CD4-positive, alpha-beta T cell treated with Interleukin-4 for 1 hour (primary cell): ENCODE measurements around the gene FGFRL1.
A peak's percentile ranks its signal among the peaks of the same experiment; 100 is the strongest.

Source experiments
- DNase-seq, 2 donors: peaks; one replicate each; pipeline ENCODE4 v3.0.0-alpha.2; 2020 to 2022

FGFRL1 gene

DNA sequence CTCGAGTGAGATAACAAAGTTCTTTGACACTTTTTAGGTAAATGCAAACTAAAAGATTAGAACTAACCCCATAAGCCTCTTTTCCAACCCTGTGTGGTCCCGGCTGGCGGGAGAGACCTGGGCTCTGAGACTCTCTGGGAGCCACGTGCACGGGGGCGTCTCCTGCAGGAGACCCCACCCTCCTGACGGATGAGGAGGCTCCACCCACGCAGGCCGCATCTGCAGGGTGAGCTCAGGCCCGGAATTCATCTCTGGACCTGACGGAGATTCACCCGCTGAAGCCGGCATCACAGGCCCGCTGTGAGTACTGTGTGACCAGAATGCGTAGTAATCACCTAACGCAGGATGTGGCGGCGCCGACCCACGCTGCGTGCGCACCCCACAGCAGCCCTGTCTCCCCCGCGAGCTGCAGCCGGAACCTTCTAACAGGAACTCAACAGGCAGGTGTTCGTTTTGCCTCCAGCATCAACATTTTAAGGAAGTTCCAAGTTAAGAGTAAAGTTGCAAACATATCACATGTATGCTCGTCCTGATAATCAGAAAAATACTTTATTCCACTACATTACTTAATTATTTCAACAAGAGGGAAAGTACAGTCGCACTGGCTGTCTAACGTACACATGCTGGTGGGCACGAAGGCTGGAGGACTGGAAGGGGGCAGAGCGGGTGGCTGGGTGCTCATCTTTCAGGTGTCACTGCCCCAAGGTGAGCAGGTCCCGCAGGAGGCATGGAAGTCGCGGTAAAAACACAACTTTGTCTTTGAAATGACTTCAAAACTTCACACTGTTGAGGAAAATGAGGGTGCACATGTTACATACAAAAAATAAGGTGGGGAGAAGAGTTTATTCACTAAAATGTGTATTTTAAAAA, 44.5 kb downstream of the FGFRL1 start:
- peak; percentile 88 to 90 for DNase-seq

DNA sequence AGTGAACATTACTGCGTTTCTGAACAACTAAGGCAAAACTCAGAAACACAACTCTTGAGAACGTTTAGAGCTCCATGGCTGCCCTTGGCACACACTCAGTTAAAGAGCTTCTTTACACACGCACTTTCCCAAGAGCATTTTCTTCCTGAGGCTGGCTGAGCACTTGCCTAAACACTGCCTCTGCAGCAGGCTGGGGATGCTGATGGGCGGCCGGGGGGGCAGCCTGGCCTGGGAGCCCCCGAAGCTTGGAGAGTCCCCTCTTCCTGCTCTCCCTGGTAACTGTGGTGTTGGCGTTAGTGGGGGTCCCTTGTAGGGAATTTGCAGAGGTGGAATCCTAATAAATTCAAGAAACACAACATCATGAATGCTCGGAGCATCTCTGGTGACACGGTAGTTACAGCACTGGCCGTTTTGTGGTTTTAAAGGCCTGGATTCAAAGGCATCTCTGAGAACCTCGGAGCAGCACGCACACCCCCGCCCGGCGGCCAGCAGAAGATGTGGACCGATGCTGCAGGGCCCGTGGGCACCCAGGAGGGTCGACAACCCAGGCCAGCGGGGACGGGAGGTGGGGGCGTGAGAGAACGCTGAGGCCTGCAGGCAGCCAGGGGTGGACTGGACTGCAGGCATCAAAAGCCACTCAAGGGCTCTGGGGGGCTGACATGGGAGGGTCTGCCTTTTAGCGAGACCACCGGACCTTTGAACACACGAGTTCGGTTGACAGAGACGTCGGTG, 45.4 kb downstream of the FGFRL1 start:
- DNase-seq: no peak

DNA sequence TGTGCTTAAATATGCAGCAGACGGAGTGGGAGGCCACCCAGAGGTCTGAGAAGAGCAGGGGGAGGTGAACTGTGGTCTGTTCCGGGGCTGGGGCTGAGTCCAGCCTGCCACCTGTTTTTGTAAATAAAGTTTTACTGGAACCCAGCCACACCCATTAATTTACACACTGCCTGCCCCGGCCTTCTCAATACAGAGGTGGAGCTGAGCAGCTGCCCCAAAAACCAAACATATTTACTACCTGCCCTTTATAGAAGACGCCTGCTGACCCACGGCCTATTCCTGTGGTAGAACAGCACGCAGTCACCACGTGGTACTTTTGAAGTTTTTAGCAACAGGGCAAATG, 45.9 kb downstream of the FGFRL1 start:
- no peak for DNase-seq

DNA sequence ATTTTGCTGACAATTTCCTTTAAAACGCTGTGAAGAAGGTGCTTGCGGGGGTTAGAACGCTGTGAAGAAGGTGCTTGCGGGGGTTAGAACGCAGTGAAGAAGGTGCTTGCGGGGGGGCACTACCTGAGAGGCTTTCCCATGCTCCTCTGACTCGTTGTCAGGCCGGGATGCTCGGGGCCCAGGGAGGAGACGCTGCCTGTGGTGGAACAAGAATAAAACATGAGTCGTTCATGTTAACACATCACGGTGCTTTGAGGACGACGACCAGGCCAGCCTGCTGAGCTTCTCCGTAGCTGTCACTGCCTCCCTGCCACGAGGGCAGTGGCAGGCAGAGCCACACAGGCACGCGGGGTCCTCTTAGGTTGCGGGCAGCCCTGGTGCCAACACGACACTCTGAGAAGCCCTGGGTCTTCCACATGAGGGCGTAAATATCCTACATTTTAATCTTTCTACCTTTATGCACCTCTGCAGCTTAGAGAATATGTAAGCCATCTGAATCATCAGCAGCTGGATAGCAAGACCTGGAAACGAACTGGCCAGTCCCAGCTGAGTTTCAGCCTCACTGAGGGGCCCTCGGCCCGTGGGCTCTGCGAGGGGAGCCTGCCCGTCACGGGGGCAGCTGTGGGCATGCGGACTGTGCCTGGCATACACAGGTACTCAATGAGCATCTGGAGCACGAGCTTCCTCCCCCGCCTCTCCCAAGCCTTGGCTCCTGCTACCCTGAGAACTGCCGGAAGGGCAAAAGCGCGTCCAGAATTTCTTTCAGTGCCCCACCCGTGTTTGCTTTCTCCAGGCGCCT, 47.0 kb downstream of the FGFRL1 start:
- DNase-seq: no peak

DNA sequence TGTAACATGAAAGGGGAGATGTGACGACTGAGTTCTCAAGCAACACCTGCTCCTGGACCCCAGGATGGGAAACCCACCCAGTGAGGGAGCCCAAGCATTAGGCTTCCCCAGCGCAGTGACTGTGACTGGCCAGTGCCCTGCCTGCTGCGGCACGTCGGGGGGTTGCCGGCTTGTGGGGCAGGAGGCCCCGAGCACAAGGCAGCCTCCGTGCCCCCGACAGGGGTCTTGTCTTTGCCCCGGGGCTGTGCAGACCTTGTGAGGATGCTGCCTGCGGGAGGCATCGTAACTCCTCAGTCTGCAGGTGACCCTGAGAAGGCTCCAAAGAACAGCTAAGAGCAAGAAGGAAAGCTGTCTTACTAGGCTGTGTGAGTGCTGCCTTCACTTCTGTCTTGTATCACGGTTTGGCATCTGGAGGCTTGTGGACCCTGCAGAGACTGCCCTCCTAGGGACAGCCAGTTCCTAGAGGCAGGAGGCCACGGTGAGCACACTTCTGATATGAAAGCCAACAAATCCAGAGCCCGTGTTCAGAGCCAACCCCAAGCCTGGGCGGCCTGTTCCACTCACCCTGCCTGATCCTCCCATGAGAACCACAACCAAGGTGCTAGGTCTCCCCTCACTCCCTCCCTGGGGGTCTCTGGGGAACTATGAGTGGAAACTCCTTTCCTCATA, 47.7 kb downstream of the FGFRL1 start:
- DNase-seq: no peak

DNA sequence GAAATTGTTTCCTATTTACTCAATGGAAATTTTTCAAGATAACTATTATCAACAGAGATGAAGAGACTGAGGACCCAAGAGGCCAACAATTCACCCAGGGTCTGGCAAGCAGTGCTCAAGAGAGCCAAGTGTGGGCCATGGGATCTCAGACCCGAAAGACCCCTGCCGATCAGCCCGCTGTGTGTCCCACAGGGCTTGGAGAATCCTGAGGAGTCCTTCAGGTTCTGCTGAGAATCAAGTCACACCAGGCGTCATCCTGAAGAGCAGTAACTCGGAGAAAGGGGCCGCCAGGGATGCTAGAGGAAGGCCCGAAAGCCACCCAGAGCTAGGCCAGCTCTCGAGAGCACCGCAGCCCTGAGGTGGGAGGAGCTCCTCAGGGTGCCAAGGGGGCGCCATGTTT, 48.7 kb downstream of the FGFRL1 start:
- DNase-seq: no peak

DNA sequence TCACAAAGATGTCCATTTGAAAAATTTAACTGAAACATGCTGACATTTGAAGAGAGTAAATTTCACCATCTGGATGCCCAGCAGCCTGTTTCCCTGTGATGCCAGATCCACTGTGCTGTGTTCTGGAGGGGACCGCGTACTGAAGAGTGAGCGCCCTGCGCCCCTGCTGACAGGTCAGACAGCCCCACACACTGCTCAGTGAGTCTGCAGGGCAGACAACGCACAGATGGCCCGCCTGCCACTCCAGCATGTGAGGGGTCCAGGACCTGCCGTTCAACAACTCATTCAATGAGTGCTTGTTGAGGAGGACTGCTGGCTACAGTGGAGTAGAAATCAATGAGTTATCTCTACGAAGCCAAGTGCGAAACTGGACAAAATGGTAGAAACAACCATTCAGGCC, 49.2 kb downstream of the FGFRL1 start:
- DNase-seq: no peak

DNA sequence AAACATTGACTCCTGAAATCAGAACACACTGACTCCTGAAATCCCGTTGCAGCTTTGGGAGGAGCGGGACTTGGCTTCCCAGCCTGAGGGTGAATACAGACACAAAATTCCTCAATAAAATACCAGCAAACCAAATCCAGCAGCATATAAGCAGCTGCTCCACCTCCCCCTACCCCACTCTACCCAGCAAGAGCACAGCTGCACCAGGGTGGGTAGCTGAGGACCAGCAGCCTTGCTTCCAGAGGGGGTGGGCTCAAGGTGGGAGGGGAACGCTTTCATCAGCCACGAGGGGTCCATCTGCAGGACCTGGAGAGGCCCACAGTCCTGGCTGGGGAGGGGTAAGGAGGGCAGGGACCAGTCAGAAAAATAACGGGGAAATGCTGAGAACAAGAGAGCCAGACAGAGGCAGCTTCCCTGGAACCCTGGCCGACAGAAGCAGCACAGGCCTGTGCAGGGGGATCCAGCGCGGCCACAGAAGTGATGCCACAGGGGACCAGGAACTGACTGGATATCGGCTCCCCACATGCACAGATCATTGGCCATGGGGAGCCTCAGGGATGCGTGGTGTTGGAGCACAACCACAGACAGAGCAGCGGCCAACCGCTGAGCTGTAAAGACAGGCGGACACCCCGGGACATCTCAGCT, 49.8 kb downstream of the FGFRL1 start:
- no peak for DNase-seq

DNA sequence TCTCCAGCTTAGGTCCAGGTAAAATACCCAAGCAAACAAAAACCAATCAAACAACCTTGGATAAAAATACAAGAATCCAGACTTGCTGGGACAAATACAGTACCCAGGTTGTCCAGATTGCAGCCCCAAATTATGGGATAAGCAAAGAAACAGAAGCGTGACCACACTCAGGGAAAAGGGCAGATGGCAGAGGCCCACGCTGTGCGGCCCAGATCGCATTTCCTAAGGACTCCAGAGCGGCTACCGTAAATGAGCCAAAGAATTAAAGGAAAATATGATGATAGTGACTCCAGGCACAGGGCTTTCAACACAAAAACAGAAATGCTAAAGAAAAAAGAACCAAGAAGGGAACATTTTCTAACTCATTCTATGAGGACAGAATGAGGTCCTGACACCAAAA, 50.3 kb downstream of the FGFRL1 start:
- DNase-seq: no peak

DNA sequence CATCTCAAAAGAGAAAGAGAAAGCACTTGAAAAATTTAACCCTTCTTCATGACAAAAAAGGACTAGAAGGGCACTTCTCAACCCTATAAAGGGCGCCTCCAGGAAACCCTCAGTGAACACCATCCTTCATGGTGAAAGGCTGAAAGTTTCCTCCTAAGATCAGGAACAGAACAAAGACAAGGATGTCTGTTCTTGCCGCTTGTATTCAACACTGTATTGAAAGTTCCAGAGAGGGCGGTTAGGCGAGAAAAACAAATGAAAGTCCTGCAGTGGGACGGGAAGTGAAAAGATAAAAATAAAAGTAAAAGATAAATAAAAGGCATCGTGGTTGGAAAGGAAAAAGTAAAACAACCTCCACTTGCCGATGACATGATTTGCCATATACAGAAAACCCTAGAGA, 51.0 kb downstream of the FGFRL1 start:
- no peak for DNase-seq

DNA sequence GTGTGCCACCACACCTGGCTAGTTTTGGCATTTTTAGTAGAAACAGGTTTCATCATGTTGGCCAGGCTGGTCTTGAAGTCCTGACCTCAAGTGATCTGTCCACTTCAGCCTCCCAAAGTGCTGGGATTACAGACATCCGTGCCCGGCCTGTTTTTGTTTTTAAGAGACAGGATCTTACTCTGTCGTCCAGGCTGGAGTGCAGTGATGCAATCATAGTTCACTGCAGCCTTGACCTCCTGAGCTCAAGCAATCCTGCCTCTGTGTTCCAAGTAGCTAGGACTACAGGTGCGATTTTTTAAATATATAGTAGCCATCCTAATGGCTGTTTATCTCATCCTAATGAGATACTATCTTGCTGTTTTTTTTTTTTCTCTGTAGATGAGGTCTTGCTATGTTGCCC, 54.3 kb downstream of the FGFRL1 start:
- DNase-seq: no peak

DNA sequence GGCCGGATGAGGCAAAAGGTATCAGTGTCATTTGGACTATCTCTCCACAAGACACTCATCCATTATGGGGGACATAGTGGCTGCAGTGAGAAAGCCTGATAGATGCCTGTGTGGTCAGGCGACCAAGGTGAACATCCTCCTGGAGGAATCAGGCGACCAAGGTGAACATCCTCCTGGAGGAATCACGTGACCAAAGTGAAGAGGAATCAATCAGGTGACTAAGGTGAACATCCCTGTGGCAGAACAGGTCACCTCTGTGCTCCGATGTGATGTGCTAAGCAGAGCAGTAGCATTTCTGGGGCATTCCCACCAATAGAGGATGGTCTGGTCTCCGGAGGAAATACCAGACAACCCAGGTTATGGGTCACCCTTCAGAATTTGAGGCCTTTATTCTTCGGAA, 58.0 kb downstream of the FGFRL1 start:
- no peak for DNase-seq

DNA sequence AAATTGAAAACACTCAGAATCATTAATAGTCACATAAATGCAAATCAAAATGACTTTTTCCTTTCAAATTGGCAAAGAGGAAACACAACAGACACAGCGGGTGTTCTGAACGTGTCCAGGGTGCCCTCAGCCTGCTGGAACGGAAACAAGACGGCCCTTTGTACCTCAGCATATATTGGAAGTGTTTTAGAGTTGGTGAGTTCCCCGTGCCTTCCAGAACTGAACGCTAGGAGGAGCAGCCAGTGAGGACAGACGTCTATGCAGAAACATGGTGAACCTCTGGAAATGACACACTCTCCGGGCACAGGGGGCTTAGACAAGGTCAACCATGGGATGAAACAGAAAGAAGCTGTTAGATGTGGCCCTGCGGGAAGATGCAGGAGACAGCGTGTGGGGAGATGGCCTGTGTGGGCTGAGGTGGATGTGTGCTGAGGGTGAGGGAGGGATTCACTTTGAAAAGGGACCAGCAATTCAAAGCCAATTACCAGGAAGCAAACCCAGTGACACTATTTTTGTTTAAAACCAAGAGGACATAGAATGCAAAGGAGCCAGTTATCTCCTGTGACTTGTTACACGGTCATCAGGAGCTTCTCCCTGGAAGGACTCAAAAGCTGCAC, 61.5 kb downstream of the FGFRL1 start:
- peak; percentile 57 to 60 for DNase-seq

DNA sequence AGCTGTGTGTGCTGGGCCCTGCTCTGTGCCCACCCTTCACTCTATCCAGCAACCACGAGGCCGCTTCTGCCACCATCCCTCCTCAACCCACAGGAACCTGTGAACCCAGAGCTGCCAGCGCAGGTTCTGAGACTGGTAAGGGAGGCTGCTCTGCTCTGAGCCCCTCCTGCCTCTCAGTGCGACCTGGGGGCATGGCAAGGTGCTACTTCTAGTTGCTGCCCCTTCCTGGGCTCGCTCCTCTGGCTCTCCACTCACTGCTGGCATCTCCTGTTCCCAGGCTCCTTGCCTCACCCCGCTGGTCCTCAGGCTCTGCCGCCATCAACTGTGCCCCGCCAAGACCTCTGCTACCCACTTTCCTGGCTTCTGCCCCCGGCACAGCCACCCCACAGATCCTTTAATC, 62.7 kb downstream of the FGFRL1 start:
- no peak for DNase-seq

DNA sequence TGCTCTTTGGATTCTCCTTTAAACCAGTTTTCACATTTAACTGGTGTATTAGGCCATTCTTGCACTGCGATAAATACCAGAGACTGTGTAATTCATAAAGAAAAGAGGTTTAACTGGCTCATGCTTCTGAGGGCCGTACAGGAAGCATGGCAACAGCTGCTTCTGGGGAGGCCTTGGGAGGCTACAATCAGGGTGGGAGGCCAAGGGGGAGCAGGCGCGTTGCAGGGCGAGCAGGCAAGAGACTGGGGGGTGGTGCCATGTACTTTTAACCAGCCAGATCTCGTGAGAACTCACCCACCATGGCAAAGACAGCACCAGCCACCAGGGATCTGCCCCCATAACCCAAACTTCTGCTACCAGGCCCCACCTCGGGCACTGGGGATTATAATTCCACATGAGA, 63.8 kb downstream of the FGFRL1 start:
- DNase-seq: no peak

DNA sequence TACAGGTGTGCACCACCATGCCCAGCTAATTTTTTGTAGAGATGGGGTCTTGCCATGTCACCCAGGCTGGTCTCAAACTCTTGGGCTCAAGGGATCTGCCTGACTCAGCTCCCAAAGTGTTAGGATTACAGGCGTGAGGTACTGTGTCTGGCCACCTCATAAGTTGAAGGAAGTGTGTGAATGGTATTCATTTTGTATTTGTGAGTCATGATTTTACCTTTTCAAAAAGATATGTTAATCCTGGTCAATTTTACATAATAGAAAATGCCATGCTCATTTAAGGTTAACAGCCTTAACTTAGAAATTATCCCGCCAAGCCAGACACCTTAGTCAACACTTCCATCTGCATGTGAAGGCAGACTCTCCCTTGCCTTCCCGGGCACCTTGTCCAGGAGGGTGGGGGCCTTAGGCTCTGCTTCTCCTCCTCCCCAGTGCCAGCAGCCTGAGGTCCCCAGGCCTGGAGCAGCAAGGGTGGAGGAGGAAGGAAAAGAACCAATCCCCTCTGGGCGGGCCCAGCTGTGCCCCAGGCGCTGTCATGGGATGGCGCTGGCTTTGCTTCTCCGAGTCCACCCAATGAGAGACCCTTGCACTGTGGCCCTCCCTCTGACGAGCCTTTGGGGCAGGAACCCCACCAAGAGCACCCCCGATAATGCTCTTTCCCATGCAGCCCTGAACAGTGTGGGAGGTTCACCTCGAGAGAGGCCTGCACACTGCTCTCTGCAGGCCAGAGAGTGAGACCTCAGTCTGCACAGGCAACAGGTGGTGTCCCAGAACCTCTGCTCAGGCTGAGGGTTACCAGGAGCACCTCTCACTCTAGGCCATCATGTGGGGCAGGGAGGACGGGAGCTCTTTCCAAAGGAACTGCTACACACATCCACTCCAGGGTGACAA, 64.6 kb downstream of the FGFRL1 start:
- no peak for DNase-seq
